ENCODE measurements around the gene AKR7A3. TPM values are rescaled to one million over a fixed set of nuclear protein-coding genes. Genes with fewer than 3 reads are reported as not detected.

The AKR7A3 gene
- total and polyA plus RNA-seq, 9 of the 15 experiments (the other 6 are each of a cell fraction or from before 2014, with no cell fraction given): 0.04 to 1.5 (median 0.44) TPM; not detected in 1

DNA sequence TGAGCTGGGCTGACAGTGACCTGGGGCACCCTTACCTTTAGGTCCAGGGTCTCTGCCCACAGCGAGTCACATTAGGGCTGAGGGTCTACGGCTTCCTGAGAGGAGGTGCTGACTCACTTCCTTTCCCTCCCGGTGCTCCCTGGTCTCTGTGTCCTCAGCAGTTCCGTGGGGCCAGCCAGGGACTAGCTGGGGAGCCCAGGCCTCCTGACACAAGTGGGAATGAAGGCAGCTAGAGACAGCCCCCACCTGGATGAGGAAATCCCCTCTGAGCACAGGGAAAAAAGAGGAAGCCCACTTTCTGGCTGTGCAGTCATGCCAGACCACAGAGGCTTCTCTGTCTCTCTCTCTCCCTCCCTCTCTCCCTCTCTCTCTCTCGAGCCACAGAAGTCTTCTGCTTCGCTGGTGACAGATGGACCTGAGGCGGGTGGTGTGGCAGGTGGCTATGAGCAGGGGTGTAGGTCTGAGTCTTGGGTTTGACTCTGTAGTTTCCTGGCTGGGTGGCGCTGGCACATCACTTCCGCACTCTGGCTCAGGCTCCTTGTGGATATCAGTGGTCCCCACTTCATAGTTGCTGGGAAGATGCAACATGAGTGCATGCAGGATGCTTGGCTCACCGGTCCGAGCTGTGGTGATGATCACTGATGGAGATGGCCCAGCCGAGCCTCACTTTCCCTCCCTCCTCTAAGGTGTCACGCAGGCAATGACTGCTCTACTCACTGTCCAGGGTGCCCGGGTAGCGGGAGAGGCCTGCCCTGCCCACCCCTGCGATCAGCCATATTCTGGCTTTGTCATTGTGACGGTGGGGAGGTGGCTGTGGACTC is 27.0 kb upstream of the AKR7A3 start (continued):
- TF ChIP-seq, protein P1, sequence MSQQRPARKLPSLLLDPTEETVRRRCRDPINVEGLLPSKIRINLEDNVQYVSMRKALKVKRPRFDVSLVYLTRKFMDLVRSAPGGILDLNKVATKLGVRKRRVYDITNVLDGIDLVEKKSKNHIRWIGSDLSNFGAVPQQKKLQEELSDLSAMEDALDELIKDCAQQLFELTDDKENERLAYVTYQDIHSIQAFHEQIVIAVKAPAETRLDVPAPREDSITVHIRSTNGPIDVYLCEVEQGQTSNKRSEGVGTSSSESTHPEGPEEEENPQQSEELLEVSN (IDR thresholded peaks at IDR 0.05; ENCODE audit: borderline replicate concordance in 1 of 2, extremely low read depth in 1 of 2, insufficient read depth in 1 of 2, insufficient read length in 1 of 2, low read depth in 1 of 2, low read length in 1 of 2, poor library complexity in 1 of 2, severe bottlenecking in 1 of 2): peak in 1 of 2 experiments; percentile 27
- no peak; the same call in 1 of the 2 replicates for TF ChIP-seq L3MBTL2 (IDR thresholded peaks at IDR 0.05)
- TF ChIP-seq HOXB6 (CRISPR knock-in tag; IDR thresholded peaks at IDR 0.05; ENCODE audit: borderline replicate concordance): no peak
- peak; percentile 77 for TF ChIP-seq GABPA (tag; conservative IDR thresholded peaks at IDR 0.05; ENCODE audit: low read depth)
- TF ChIP-seq, protein P2, sequence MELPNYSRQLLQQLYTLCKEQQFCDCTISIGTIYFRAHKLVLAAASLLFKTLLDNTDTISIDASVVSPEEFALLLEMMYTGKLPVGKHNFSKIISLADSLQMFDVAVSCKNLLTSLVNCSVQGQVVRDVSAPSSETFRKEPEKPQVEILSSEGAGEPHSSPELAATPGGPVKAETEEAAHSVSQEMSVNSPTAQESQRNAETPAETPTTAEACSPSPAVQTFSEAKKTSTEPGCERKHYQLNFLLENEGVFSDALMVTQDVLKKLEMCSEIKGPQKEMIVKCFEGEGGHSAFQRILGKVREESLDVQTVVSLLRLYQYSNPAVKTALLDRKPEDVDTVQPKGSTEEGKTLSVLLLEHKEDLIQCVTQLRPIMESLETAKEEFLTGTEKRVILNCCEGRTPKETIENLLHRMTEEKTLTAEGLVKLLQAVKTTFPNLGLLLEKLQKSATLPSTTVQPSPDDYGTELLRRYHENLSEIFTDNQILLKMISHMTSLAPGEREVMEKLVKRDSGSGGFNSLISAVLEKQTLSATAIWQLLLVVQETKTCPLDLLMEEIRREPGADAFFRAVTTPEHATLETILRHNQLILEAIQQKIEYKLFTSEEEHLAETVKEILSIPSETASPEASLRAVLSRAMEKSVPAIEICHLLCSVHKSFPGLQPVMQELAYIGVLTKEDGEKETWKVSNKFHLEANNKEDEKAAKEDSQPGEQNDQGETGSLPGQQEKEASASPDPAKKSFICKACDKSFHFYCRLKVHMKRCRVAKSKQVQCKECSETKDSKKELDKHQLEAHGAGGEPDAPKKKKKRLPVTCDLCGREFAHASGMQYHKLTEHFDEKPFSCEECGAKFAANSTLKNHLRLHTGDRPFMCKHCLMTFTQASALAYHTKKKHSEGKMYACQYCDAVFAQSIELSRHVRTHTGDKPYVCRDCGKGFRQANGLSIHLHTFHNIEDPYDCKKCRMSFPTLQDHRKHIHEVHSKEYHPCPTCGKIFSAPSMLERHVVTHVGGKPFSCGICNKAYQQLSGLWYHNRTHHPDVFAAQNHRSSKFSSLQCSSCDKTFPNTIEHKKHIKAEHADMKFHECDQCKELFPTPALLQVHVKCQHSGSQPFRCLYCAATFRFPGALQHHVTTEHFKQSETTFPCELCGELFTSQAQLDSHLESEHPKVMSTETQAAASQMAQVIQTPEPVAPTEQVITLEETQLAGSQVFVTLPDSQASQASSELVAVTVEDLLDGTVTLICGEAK (IDR thresholded peaks at IDR 0.05): peak; percentile 85
- TF ChIP-seq, protein P2 (CRISPR knock-in tag; IDR thresholded peaks at IDR 0.05): no peak
- TF ChIP-seq, protein P3, sequence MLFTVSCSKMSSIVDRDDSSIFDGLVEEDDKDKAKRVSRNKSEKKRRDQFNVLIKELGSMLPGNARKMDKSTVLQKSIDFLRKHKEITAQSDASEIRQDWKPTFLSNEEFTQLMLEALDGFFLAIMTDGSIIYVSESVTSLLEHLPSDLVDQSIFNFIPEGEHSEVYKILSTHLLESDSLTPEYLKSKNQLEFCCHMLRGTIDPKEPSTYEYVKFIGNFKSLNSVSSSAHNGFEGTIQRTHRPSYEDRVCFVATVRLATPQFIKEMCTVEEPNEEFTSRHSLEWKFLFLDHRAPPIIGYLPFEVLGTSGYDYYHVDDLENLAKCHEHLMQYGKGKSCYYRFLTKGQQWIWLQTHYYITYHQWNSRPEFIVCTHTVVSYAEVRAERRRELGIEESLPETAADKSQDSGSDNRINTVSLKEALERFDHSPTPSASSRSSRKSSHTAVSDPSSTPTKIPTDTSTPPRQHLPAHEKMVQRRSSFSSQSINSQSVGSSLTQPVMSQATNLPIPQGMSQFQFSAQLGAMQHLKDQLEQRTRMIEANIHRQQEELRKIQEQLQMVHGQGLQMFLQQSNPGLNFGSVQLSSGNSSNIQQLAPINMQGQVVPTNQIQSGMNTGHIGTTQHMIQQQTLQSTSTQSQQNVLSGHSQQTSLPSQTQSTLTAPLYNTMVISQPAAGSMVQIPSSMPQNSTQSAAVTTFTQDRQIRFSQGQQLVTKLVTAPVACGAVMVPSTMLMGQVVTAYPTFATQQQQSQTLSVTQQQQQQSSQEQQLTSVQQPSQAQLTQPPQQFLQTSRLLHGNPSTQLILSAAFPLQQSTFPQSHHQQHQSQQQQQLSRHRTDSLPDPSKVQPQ (CRISPR knock-in tag; IDR thresholded peaks at IDR 0.05; ENCODE audit: borderline replicate concordance): no peak
- TF ChIP-seq, protein P4, sequence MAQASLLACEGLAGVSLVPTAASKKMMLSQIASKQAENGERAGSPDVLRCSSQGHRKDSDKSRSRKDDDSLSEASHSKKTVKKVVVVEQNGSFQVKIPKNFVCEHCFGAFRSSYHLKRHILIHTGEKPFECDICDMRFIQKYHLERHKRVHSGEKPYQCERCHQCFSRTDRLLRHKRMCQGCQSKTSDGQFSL (CRISPR knock-in tag; IDR thresholded peaks at IDR 0.05): 0 out of 2 replicates have a peak, but pooled peaks have one; percentile 31
- TF ChIP-seq, protein P4 (tag; IDR thresholded peaks at IDR 0.05): no peak
- TF ChIP-seq SUPT5H (IDR thresholded peaks at IDR 0.05): 0 out of 2 replicates have a peak, but pooled peaks have one; percentile 6
- TF ChIP-seq EZH2 (IDR thresholded peaks at IDR 0.05; ENCODE audit: borderline replicate concordance, low read depth, low read length): no peak
- TF ChIP-seq ZFP36 (IDR thresholded peaks at IDR 0.05; ENCODE audit: low read depth, low read length, partially characterized antibody): no peak

Data from K562 (cell line).